Stimulated activated CD4-positive, alpha-beta T cell treated with anti-CD3 and anti-CD28 coated beads, Interleukin-4, amount 100 ng/mL, for 1 hour (primary cell): ENCODE results near the gene ACVR2A.

Experiments used
- DNase-seq: peaks from one replicate; pipeline ENCODE4 v3.0.0-alpha.2; 2020

Gene ACVR2A

DNA sequence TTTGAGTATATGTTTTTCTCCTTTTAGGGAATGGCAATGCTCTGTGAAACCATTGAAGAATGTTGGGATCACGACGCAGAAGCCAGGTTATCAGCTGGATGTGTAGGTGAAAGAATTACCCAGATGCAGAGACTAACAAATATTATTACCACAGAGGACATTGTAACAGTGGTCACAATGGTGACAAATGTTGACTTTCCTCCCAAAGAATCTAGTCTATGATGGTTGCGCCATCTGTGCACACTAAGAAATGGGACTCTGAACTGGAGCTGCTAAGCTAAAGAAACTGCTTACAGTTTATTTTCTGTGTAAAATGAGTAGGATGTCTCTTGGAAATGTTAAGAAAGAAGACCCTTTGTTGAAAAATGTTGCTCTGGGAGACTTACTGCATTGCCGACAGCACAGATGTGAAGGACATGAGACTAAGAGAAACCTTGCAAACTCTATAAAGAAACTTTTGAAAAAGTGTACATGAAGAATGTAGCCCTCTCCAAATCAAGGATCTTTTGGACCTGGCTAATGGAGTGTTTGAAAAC lies 82.3 kb downstream of the ACVR2A start:
- no peak for DNase-seq

DNA sequence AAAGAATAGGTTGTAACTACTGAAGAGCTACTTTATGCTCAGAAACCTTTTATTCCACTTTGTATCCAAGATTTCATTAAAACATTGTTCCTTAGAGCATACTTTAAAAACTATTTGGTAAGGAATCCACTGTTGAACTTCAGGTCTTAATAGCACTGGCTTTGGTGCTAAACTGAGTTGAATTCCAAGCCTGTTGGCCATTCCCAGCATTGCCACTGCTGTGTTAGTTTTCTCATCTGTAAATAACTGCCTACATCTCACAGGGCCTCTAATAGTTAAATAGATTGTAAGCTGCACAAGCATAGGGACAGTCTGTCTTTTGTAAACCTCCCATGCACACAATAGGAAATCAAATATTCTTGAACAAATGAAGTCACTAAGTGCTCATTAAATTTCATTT lies 89.1 kb downstream of the ACVR2A start:
- DNase-seq = no peak

DNA sequence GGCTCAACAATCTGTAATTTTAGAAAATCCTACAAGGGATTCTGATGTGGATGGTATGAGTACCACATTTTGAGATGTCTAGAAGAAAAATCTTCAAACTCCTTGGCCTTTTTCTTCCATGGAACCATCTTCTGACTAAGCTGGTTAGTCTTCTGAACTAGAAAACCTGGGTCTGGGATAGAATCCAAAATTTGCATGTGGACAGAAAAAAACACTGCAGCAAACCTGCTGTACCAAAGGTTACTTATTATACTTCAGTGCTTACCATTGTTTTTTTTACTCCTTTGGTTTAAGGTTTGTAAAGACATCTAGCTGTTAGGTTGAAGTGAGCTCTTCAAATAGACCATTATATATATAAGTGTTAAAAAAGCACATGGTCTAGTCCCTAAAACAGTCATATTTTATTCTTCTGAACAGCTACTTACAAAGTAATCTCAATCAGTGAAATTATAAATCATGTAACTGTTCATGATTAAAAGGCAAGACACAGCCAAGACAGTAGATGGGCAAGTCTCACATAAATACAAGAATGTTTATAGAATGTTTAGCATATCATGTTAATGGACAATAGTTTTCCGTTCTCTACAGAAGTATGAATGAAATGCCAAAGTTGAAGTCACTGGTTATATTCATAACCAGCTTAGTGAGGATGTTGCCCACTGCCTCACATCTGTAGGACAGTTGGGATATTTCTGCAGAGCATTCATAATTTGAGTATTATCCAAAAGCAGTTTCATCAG lies 90.2 kb downstream of the ACVR2A start:
- no peak for DNase-seq

DNA sequence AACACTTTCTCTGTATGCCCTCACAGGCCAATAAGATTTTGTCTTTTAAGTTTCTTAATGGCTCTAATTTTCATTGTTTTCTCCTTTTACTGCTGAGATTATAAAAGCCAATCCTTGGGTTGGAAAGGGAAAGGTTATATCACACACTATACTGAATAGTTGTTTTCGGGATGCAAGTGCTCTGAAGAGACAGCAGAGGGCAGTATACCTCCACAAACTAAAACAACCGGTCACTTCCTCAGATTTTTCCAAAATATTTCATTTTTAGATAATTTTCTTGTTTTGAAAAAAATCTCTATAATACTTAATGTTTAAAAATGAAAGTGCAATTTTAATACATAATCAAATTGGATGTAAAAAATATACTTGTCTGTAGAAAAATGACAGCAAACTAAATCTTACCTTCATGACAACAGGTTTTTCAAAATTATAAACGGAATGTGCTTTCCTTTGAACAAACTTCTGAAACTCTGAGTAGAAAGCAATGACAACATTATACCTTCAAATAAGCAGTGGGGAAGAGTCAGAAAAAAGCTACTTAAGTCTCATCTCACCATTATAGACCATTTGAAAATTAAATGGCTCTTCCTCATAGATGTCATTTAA lies 93.0 kb downstream of the ACVR2A start:
- no peak for DNase-seq

DNA sequence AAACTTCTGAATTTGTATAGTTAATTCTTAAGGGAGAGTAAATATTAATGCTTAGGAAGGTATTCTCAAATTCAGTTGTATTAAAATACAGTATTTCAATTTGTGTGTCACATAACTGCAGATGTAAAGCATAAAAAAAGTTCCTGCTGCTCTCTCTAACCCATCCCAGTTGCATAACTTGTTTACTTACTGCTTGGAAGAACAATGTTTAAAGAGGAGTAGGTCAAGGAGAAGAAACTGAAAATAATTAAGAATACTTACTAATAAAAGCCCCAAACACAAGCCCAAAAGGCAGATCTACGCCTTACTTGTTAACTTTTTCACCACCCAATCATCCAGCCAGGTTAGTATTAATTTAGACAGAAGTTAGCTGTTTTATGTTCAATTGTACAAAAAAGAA lies 94.5 kb downstream of the ACVR2A start:
- no peak for DNase-seq

DNA sequence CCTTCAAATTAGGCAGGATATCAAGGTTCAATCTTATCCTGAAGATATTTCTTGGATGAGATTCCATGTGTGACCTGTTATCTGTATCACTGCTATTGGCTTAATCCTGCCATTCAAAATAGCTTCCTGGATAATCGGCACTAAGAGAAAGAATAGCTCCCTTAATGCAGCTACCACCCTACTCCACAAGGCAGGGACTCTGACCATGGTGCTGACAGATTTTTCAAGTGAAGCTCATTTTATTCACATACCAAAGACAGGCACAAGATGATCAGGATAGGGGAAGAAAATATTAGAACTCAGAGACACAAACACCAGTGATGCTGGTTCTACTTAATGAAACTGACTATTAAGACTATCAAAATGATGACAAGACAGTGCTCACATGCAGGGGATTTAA lies 100.8 kb downstream of the ACVR2A start:
- DNase-seq = no peak

DNA sequence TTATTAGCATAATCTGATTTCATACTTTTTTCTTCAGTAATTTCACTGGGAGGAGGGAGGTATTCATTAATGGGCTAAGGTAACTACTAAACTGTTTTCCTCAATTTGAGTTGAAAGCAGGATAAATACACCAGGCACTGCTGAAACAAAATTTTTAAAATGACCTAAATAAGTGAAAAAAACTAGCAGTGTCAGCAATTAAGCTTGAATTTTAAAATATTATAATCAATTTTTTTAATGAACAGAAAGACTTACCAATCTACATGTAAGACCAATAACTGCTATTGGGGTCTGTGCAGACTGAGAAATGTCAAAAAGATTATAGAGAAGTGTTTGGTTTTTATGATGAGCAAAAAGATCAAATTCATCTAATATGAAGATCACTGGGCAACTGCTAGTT lies 107.3 kb downstream of the ACVR2A start:
- no peak for DNase-seq

DNA sequence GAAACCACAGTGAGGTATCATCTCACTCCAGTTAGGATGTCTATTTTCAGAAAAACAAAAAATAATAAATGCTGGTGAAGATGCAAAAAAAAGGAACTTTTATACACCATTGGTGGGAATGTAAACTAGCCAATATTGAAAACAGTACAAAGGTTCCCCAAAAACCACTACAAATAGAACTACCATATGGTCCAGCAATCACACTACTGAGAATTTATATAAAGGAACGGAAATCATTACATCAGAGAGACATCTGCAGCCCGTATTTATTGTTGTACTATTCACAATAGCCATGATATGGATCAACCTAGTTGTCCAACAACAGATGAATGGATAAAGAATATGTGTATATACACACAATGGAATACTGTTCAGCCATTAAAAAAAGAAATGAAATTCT lies 123.7 kb downstream of the ACVR2A start:
- DNase-seq = no peak

DNA sequence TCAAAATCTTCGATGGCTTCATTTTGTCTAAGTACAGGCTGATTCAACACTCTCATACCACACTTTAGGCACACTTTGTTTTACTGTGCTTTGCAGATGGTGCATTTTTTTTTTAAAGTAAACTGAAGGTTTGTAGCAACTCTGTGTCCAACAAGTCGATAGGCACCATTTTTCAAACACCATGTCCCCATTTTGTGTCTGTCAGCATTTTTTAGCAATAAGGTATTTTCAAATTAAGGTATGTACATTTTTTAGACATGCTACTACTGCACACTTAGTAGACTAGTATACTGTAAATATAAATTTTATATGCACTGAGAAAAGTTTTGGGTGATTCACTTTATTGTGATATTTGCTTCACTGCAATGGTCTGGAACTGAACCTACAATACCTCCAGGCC lies 131.3 kb downstream of the ACVR2A start:
- DNase-seq = no peak

DNA sequence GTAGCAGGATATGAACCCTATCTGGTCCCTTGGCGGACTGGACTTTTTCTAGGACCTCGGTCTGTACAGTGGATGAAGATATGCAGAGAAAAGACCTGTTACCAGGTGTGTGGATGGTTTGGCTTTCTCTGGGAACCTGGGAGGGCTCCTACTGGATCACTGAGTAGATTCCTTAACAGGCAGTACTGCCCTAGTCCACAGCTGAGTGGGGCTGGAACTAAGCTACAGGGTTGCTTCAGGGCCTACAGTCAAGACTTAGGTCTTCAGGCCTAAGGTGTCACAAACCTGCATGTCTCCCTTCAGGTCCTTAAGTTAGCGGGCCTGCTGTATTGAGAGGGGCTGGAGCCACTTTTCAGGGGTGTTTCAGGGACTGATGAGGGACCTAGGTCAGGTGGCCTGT lies 132.8 kb downstream of the ACVR2A start:
- DNase-seq = no peak
